ENCODE results near the gene DEPDC4. TPM values are rescaled to one million over a fixed set of nuclear protein-coding genes. Genes with fewer than 3 reads are reported as not detected.
"Not testable (repeated sequence)": the region's sequence is repeated elsewhere in the genome, so short reads cannot be mapped to it uniquely, and the experiment has no call there.

The DEPDC4 gene
- total RNA-seq, 5 donors from 2014 or later (not counting 1 experiment from before 2014, with no cell fraction given): 0.38 to 0.93 (median 0.61) TPM; not detected in 1

DNA sequence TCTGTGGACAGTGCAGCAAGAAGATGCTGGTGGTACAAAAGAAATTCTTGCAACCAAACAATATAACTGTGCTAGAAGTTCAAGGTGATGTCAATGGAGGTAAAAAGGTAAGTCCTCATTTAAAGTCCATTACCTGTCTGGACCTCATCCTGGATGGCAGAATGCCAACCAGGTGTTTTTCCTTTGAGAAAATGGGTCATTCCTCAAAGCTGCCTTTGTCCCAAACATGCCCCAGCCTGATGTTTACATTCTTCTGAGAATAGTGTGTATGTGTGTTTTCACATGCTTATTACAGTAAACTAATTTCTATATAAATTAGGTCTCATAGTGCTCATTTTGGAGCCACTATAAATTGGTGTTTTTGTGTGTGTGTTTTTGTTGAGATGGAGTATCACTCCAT lies 41.4 kb downstream of the DEPDC4 start:
- peaks cover 29% of the 10 kb centered on the region for H3K36me3 Mint-ChIP-seq
- Histone ChIP-seq H3K4me3 (ENCODE audit: control insufficient read depth in 1 of 2, extremely low read depth in 1 of 2, low read length in 1 of 2) (no peak overlapping the region), H3K36me3 (ENCODE audit: control insufficient read depth in 2 of 2, extremely low read depth in 1 of 2, insufficient read depth in 1 of 2, low read length in 1 of 2) (peaks cover 0 to 38% of the 10 kb centered on the region in 2 donors), H3K27ac (ENCODE audit: low read length) (no peak overlapping the region), H3K4me1 (ENCODE audit: control insufficient read depth in 1 of 2, extremely low read depth in 1 of 2, insufficient read depth in 2 of 2, low read length in 2 of 2) (no peaks in the 10 kb centered on the region), H3K27me3 (replicated peaks in 1 of 2; ENCODE audit: control insufficient read depth in 2 of 2, extremely low read depth in 1 of 2, insufficient read depth in 2 of 2, low read length in 1 of 2) (no peaks in the 10 kb centered on the region), H3K9me3 (no peaks in the 10 kb centered on the region)
- no peak overlapping the region for H3K27ac Mint-ChIP-seq
- ATAC-seq (replicated peaks in 1 of 4) (no peak), DNase-seq (no peak)
- ChIA-PET CTCF (interaction anchor here in 1 of 2 donors (1.4 kb wide), 1 partner anchor 7 kb away, joined by 3 read pairs; no protein-coding TSS in a partner anchor), POLR2A (no interaction called here)
- H3K4me1 Mint-ChIP-seq: no peaks in the 10 kb centered on the region
- no peaks in the 10 kb centered on the region for H3K27me3 Mint-ChIP-seq
- no peak overlapping the region for H3K4me3 Mint-ChIP-seq
- H3K9me3 Mint-ChIP-seq: no peaks in the 10 kb centered on the region

DNA sequence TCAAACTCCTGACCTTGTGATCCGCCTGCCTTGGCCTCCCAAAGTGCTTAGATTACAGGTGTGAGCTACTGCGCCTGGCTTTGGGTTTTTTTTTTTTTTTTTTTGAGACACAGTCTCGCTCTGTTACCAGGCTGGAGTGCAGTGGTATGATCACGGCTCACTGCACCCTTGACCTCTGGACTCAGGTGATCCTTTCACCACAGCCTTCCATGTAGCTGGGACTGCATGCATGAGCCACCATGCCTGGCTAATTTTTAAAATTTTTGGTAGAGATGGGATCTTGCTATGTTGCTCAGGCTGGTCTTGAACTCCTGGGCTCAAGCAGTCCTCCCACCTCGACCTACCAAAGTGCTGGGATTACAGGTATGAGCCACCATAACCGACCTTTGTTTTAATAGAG lies 44.7 kb downstream of the DEPDC4 start:
- H3K9me3 ChIP-seq; H3K27me3 Mint-ChIP-seq; H3K4me1 Mint-ChIP-seq; POLR2A ChIA-PET; H3K4me1 ChIP-seq (ENCODE audit: control insufficient read depth in 1 of 2, extremely low read depth in 1 of 2, insufficient read depth in 2 of 2, low read length in 2 of 2); H3K27ac Mint-ChIP-seq; H3K27me3 ChIP-seq (replicated peaks in 1 of 2; ENCODE audit: control insufficient read depth in 2 of 2, extremely low read depth in 1 of 2, insufficient read depth in 2 of 2, low read length in 1 of 2); ATAC-seq (replicated peaks in 1 of 4); H3K27ac ChIP-seq (ENCODE audit: low read length); CTCF ChIA-PET; H3K9me3 Mint-ChIP-seq; H3K4me3 Mint-ChIP-seq; H3K4me3 ChIP-seq (ENCODE audit: control insufficient read depth in 1 of 2, extremely low read depth in 1 of 2, low read length in 1 of 2); DNase-seq: not testable (repeated sequence)
- WGBS (ENCODE audit: insufficient coverage): 100% methylated on average over 5 of the region's 6 CpGs
- peaks cover 3 to 59% of the 10 kb centered on the region in 2 donors for H3K36me3 ChIP-seq (ENCODE audit: control insufficient read depth in 2 of 2, extremely low read depth in 1 of 2, insufficient read depth in 1 of 2, low read length in 1 of 2)
- peaks cover 41% of the 10 kb centered on the region for H3K36me3 Mint-ChIP-seq

DNA sequence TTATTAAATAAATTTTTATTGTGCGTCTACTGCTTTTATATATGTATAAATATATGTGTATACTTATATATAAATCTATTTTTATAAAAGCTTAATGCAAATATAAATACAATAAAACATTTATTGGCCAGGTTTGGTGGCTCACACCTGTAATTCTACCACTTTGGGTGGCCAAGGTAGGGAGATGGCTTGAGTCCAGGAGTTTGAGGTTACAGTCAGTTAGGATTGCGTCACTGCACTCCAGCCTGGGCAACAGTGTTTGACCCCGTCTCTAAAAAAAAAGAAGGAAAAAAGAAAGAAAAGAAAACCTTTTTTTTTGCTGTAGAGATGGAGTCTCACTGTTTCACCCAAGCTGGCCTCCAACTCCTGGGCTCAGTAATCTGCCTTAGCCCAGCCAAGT lies 45.4 kb downstream of the DEPDC4 start:
- H3K4me1 ChIP-seq (ENCODE audit: control insufficient read depth in 1 of 2, extremely low read depth in 1 of 2, insufficient read depth in 2 of 2, low read length in 2 of 2): no peaks in the 10 kb centered on the region
- H3K4me3 Mint-ChIP-seq: no peak overlapping the region
- POLR2A ChIA-PET: interaction anchor here in 1 of 2 donors (0.7 kb wide), 1 partner anchor 20 kb away, joined by 3 read pairs; no protein-coding TSS in a partner anchor
- H3K27ac ChIP-seq (ENCODE audit: low read length): no peak overlapping the region
- H3K9me3 ChIP-seq: no peaks in the 10 kb centered on the region
- H3K27me3 Mint-ChIP-seq: no peaks in the 10 kb centered on the region
- no peak overlapping the region for H3K27ac Mint-ChIP-seq
- WGBS (ENCODE audit: insufficient coverage): no CpG with 5 or more reads among the region's 3 CpGs
- CTCF ChIA-PET: no interaction called here
- H3K4me1 Mint-ChIP-seq: no peaks in the 10 kb centered on the region
- peaks cover 43% of the 10 kb centered on the region for H3K36me3 Mint-ChIP-seq
- no peak for ATAC-seq (replicated peaks in 1 of 4)
- peaks cover 3 to 63% of the 10 kb centered on the region in 2 donors for H3K36me3 ChIP-seq (ENCODE audit: control insufficient read depth in 2 of 2, extremely low read depth in 1 of 2, insufficient read depth in 1 of 2, low read length in 1 of 2)
- DNase-seq: no peak
- H3K9me3 Mint-ChIP-seq: no peaks in the 10 kb centered on the region
- no peaks in the 10 kb centered on the region for H3K27me3 ChIP-seq (replicated peaks in 1 of 2; ENCODE audit: control insufficient read depth in 2 of 2, extremely low read depth in 1 of 2, insufficient read depth in 2 of 2, low read length in 1 of 2)
- H3K4me3 ChIP-seq (ENCODE audit: control insufficient read depth in 1 of 2, extremely low read depth in 1 of 2, low read length in 1 of 2): no peak overlapping the region

DNA sequence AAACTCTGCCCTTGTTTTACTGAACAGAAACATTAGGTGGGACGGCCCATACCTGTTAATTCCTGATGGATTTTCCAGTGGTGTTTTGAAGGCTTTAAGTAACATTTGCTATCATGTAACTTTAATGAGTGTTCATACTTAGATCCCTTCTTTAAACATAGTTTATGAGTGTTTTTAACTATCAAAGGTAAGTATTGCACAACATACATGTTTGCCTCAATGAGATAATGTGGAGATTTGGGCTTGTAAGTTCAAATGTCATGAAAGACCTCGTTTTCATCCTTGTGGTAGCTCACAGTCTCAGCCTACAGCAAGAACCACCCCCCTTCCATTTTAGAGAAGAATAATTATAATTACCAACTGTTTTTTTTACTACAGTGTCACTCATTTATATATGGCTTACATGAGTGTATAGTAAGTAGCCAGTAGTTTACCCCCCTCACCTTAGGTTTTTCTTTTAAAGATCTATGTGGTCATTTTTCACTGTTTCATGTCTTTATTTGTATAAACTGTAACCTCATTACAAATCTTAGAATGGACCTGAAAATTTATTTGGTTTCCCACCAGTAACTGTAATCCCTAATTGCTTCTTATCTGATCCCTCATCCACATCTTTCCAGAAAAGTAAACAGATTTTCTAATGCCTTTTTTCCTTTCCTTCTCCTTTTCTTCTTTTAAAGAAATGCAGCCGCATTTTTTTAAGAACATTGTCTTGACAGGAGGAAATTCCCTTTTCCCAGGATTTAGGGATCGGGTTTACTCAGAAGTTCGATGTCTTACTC lies 47.4 kb downstream of the DEPDC4 start:
- H3K36me3 Mint-ChIP-seq: peaks cover 41% of the 10 kb centered on the region
- 100% methylated on average over 1 of the region's 5 CpGs for WGBS (ENCODE audit: insufficient coverage)
- Histone ChIP-seq H3K9me3 (no peaks in the 10 kb centered on the region), H3K4me3 (ENCODE audit: control insufficient read depth in 1 of 2, extremely low read depth in 1 of 2, low read length in 1 of 2) (no peak overlapping the region), H3K27me3 (replicated peaks in 1 of 2; ENCODE audit: control insufficient read depth in 2 of 2, extremely low read depth in 1 of 2, insufficient read depth in 2 of 2, low read length in 1 of 2) (no peaks in the 10 kb centered on the region), H3K27ac (ENCODE audit: low read length) (no peak overlapping the region), H3K36me3 (ENCODE audit: control insufficient read depth in 2 of 2, extremely low read depth in 1 of 2, insufficient read depth in 1 of 2, low read length in 1 of 2) (peaks cover 11 to 67% of the 10 kb centered on the region in 2 donors), H3K4me1 (ENCODE audit: control insufficient read depth in 1 of 2, extremely low read depth in 1 of 2, insufficient read depth in 2 of 2, low read length in 2 of 2) (no peaks in the 10 kb centered on the region)
- H3K27ac Mint-ChIP-seq: no peak overlapping the region
- ChIA-PET POLR2A (no interaction called here), CTCF (no interaction called here)
- no peaks in the 10 kb centered on the region for H3K27me3 Mint-ChIP-seq
- H3K4me3 Mint-ChIP-seq: no peak overlapping the region
- no peak for DNase-seq
- H3K4me1 Mint-ChIP-seq: peaks cover 0 to 2% (median 0%) of the 10 kb centered on the region in 3 donors
- no peaks in the 10 kb centered on the region for H3K9me3 Mint-ChIP-seq
- no peak for ATAC-seq (replicated peaks in 1 of 4)

DNA sequence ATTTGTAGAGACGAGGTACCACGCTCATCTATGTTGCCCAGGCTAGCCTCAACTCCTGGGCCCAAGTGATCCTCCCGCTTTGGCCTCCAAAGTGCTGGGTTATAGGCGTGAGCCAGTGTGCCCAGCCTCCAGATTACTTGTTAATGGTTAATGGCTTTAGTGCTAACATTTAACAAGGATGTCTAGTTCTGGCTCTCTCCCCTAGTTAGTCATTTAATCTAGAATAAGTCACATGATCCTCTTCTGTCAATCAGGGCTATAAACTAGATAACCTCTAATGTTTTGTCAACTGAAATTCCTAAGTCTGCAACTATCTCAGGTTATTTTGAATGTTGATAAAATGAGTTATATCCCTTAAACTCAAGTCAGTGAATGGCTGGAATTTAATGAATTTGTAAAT lies 50.5 kb downstream of the DEPDC4 start:
- peaks cover 0 to 2% (median 0%) of the 10 kb centered on the region in 3 donors for H3K4me1 Mint-ChIP-seq
- no peak overlapping the region for H3K4me3 Mint-ChIP-seq
- Histone ChIP-seq H3K27ac (ENCODE audit: low read length) (no peak overlapping the region), H3K4me3 (ENCODE audit: control insufficient read depth in 1 of 2, extremely low read depth in 1 of 2, low read length in 1 of 2) (no peak overlapping the region), H3K36me3 (ENCODE audit: control insufficient read depth in 2 of 2, extremely low read depth in 1 of 2, insufficient read depth in 1 of 2, low read length in 1 of 2) (peaks cover 18 to 78% of the 10 kb centered on the region in 2 donors), H3K27me3 (replicated peaks in 1 of 2; ENCODE audit: control insufficient read depth in 2 of 2, extremely low read depth in 1 of 2, insufficient read depth in 2 of 2, low read length in 1 of 2) (no peaks in the 10 kb centered on the region), H3K9me3 (no peaks in the 10 kb centered on the region), H3K4me1 (ENCODE audit: control insufficient read depth in 1 of 2, extremely low read depth in 1 of 2, insufficient read depth in 2 of 2, low read length in 2 of 2) (no peaks in the 10 kb centered on the region)
- ATAC-seq (replicated peaks in 1 of 4): no peak
- H3K27me3 Mint-ChIP-seq: no peaks in the 10 kb centered on the region
- 86% methylated on average over 2 of the region's 4 CpGs for WGBS (ENCODE audit: insufficient coverage)
- ChIA-PET POLR2A (no interaction called here), CTCF (no interaction called here)
- no peaks in the 10 kb centered on the region for H3K9me3 Mint-ChIP-seq
- no peak for DNase-seq
- H3K27ac Mint-ChIP-seq: peak overlapping the region in 1 of 2 donors; percentile 43
- peaks cover 33% of the 10 kb centered on the region for H3K36me3 Mint-ChIP-seq

DNA sequence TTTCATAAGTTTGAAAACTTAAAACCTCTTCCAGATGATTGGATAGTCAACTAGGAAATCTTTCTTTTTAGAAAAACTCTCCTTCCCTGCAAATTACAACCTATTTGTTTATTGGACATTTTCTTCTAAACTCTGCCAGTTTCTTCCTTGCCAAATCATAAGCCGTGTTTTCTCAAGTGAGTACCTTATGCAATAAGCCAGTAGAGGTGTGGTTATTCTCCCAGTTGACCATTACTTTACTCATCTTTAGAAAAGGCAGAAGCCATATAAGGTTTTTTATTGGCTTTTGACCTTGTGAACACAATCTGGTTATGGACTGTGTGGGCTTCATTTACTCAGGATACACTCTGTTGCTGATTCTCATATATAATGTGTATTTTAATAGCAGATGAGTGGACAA lies 51.7 kb downstream of the DEPDC4 start:
- POLR2A ChIA-PET: no interaction called here
- CTCF ChIA-PET: no interaction called here
- no peaks in the 10 kb centered on the region for H3K27me3 Mint-ChIP-seq
- no peak for DNase-seq
- no peak overlapping the region for H3K27ac Mint-ChIP-seq
- peaks cover 39% of the 10 kb centered on the region for H3K36me3 Mint-ChIP-seq
- Histone ChIP-seq H3K9me3 (no peaks in the 10 kb centered on the region), H3K27ac (ENCODE audit: low read length) (no peak overlapping the region), H3K4me1 (ENCODE audit: control insufficient read depth in 1 of 2, extremely low read depth in 1 of 2, insufficient read depth in 2 of 2, low read length in 2 of 2) (no peaks in the 10 kb centered on the region), H3K36me3 (ENCODE audit: control insufficient read depth in 2 of 2, extremely low read depth in 1 of 2, insufficient read depth in 1 of 2, low read length in 1 of 2) (peaks cover 18 to 78% of the 10 kb centered on the region in 2 donors), H3K4me3 (ENCODE audit: control insufficient read depth in 1 of 2, extremely low read depth in 1 of 2, low read length in 1 of 2) (no peak overlapping the region), H3K27me3 (replicated peaks in 1 of 2; ENCODE audit: control insufficient read depth in 2 of 2, extremely low read depth in 1 of 2, insufficient read depth in 2 of 2, low read length in 1 of 2) (no peaks in the 10 kb centered on the region)
- no CpG with 5 or more reads among the region's 1 CpG for WGBS (ENCODE audit: insufficient coverage)
- H3K4me3 Mint-ChIP-seq: no peak overlapping the region
- ATAC-seq (replicated peaks in 1 of 4): no peak
- no peaks in the 10 kb centered on the region for H3K9me3 Mint-ChIP-seq
- peaks cover 0 to 2% (median 0%) of the 10 kb centered on the region in 3 donors for H3K4me1 Mint-ChIP-seq

Data from T-cell (primary cell).